ENCODE results near the gene CLIP1.

GRCh38 chr12:122421187-122421820 is 1.2 kb downstream of the CLIP1 start:
- TF ChIP-seq CTCF (IDR thresholded peaks at IDR 0.05) = no peak
- peak; percentile 57 for TF ChIP-seq POLR2A (IDR thresholded peaks at IDR 0.05)
